KBM-7 (cell line): ENCODE measurements around the gene IL1F10.
A peak's percentile ranks its signal among the peaks of the same experiment; 100 is the strongest.

Experiments used
- DNase-seq: peaks from one replicate; pipeline ENCODE4 v3.0.0-alpha.2; 2015
- in situ Hi-C: fragments of 300-500 bp; cut with MboI; formaldehyde crosslinking; loops from 2 replicates; pipeline ENCODE4 v1.14.3; 2020; ENCODE audit warnings: low sequenced_read_pairs, low pct_unique_long_range_greater_than_20kb, mixed read lengths

Gene IL1F10

DNA sequence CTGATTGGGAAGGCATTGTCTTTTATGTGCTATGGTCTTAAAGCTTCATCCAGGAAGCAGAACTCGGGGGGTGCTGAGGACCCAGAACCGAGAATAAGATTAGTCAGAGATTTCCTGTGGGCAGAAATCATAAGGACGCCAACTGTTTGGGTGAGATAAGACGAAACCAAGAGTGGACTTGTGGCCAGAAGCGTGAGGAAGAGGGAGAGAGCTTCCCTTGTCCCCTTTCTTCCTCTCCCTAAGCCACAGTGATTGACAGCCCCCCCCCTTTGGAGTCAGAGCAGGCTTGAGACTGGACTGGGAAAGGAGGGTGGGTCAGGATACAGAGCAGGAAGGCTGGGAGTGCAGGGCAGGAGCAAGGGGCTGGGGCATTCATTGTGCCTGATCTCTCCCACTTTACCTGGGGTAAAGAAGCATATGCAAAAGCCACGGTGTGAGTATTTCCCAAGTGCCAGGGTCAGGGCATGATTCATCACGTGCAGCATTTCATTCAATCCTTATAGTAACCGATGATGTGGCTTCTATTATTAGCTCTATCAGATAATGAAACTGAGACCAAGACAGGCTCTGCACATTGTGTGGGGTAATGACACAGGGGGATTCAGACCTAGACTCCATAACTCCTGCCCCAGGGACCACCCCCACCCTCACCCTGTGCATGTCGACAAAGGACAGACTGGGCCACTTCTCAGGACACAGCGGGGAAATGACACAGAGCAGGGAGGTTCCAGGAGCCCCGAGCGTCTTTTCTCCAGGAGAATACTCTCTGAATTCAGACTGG lies 56.6 kb downstream of the IL1F10 start:
- peak; percentile 71 for DNase-seq
- in situ Hi-C loops, result no loop called here
